Measurements from ENCODE around the gene AIP.

GRCh38 chr11:67448220-67448609 is 34.6 kb upstream of the AIP start:
- no peak for TF ChIP-seq POLR2AphosphoS5 (IDR thresholded peaks at IDR 0.05; ENCODE audit: low read depth, low read length)
- no peak for TF ChIP-seq EZH2 (IDR thresholded peaks at IDR 0.05)
- no peak for TF ChIP-seq EZH2phosphoT487 (IDR thresholded peaks at IDR 0.05; ENCODE audit: borderline replicate concordance)

Measured in HCT116 (cell line).